NCI-H146 (cell line): ENCODE results near the gene TMPRSS5.
"Not testable (repeated sequence)": the region's sequence is repeated elsewhere in the genome, so short reads cannot be mapped to it uniquely, and the experiment has no call there.

Source experiments
- DNase-seq: peaks from one replicate; lab custom pipeline; 2025; lab: John Stamatoyannopoulos, UW

TMPRSS5 gene

DNA sequence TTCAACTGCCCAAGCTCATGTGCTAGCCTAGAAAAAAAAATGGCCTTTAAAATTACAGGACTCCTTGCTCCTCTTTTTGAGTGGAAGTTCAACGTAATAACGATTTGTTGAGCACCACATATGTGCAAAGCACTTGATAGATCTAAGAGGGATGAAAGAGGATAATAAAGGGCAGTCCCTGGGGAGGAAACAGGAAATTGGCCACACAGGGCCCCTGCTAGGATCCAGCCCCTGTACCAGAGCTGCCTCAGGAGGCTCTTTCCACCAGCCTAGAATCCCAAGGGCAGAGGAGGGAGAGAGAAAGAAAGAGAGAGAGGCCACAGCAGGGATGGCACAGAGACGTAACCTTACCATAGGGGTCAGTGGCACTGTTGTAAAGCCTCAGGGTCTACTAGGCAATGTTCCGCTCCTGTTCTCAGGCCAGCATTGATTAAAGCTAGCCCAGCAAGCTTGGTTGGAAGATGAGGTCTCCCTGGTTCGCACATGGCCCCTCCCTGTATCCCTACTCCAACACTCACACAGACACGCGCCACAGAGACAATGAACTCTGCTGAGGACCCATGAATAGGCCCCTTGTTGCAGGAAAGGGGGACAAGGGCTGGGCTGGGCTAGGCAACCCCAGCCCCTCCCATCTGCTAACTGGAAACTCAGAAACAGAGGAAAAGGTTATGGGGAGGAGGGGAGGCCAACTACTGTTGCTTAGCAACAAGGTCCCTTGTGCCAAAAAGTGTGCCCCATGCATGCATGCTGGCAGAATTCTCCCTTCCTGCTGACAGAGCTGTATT is at the start of gene TMPRSS5:
TMPRSS5 (minus strand) TSS at position 438 of the 785 bp plus-strand sequence; CDS start at position 354, 84 bp downstream.
- DNase-seq = no peak

DNA sequence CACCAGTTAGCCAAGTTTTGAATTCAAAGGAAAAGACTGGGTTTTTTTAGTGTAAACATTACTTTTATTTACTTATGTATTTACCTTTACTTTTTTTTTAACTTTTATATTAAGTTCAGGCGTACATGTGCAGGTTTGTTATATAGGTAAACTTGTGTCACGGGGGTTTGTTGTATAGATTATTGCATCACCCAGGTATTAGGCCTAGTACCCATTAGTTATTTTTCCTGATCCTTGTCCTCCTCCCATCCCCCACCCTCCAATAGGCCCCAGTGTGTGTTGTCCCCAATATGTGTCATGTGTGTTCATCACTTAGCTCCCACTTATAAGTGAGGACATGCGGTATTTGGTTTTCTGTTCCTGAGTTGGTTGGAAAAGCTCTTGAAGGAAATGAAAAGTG is 46.8 kb upstream of the TMPRSS5 start:
- DNase-seq = no peak

DNA sequence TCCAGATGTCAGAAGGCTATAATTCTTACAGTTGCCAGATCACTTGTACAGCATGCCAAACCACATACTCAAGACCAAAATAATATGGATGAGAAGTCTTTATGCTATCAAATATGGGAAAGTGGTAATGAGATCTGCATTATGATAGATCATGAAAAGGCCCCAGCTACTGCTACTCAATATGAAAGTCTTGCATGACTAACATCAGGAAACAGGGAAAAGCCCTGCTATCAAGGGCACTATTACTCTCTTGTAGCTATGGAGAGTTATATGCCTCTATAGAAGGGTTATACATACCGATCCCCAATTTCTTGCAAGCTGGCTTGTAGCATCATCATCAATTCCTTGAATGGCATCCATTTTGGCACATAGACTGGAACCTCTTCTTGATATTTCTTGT is 30.2 kb upstream of the TMPRSS5 start:
- no peak for DNase-seq

DNA sequence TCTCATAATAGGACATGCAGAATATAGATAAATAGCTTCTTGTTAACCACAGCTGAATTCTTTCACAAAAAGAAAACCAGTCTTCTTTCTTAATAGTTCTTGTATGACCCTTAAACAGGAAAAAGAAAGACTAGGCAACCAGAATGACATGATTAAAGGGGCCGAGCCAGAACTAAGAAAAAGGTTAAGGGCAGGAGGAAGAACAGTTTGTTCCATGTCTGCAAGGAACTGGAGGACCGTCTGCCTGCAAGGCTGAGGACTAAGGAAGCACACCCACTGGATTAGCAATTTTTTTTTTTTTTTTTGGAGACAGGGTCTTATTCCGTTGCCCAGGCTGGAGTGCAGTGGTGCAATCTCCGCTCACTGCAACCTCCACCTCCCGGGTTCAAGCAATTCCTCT is 26.0 kb upstream of the TMPRSS5 start:
- no peak for DNase-seq

DNA sequence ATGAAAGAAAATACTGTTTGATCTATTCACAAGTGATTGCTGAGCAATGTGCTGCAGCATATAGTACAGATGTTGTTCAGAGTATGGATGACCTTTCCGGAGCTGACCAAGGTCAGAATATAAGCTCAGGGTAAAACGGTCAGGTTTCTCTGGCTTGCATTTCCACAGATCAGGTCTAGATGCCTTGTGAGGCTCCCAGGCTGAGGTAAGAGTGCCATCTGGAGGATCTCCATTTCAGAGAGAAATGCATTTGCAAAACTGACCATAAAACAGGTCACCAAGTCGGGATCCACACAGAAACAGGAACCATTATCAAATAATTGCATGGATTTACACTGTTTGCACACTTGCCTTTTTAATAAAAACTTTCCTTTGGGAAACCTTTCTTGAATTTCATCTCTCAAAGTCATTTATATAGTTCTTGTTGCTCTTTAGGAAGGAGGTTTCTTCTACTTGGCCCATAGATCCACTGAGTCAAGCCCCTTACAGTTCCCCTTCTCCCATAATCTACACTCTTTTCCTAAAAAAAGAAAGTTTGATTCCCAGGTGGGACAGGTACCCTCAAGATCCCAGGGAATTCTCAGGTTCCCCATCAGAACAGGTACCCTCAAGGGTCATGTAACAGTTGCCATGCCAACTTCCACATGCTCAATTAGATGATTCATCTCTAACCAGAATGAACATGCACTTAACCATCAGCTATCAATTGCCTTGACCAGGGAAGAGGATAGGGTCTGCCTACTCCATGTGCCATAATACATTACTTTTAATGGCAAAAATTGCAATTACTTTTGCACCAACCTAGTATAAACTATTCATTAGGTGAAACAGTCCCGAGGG is 25.0 kb upstream of the TMPRSS5 start:
- peak; percentile 60 for DNase-seq

DNA sequence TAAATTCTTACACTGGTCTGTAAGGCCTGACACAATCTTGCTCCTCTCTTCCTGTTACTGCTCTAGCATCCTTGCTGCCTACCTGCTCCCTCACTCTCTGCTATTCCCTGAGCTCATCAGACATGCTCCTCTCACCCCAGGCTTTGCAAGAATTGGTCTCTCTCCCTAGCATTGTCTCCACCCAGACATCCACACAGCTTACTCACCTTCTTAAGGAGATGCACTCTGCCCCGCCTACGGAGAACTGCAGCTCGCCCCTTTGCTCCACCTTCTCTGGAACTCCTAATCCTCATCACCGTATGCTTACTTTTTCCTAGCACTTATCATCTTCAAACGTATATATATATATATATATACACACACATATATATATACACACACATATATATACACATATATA is 23.3 kb upstream of the TMPRSS5 start:
- DNase-seq = no peak

DNA sequence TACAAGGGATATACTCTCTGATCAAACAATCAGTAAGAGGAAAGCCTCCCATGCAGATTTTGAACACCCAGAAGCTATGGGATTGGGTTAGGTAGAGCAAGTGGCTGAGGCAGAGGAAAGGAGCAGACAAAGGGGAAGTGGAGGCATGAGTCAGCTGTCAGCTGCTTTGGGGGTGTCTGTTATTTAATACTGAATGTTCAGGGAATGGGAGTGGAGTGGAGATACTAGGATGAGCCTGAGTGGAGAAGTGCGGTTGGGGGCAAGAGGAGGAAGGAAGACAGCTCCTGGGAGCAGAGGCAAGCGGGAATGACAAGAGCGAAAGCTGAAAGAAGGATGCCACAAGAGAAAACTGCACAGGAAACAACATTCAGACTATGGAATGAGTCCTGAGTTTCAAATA is 22.7 kb upstream of the TMPRSS5 start:
- DNase-seq = no peak

DNA sequence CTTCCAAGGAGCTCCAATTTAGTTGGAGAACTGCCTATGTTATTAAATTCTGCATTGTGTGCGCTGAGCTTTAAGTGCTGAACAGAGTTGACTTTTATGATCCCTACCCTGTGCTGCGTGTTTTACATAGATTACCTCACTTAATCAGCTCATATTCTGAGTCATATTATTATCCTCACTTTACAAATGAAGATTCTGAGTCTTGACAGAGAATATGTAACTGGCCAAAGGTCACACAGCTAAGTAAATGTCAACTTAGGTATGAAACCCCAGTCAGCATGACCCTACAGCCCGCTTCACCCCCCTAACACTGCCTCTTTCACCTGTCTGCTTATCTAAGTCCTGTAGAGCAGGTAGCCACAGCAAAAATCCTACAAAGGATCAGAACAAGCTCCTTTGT is 19.8 kb upstream of the TMPRSS5 start:
- no peak for DNase-seq

DNA sequence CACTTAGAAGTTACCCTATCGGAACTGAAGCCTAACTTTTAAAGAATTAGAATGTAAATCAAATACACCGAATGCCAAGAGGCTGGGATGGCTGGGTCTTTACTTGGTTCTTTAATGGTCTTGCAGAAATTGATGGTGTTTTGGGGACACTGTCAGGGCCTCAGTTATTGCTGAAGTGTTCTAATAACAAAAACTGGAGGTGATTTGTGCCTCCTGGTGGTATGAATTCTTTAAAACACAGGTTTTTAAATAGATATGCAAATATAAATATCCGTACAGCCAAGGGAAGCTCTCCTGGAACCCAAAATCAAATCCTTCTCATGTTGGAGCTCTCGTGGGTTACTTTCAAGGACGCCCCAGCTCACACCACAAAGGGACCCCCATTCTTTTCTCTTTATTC is 19.3 kb upstream of the TMPRSS5 start:
- DNase-seq = no peak

DNA sequence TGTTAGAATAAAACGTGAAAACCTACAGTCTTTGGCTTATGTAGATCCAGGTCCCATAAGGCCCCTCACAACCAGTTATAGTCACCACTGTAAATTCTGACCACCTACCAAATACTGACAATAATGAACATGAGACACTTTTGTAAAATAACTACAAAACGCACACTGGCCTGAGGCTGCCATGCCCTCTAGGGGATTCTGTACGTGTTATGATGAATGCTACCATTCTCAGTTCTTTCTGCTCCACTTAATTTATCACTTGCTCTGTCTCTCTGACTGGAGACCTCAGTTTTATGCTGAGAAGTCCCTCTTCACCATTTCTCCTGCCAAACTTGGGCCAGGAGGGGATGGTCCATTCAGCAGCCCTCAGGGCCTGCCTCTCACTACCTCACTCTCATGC is 18.7 kb upstream of the TMPRSS5 start:
- DNase-seq = no peak

DNA sequence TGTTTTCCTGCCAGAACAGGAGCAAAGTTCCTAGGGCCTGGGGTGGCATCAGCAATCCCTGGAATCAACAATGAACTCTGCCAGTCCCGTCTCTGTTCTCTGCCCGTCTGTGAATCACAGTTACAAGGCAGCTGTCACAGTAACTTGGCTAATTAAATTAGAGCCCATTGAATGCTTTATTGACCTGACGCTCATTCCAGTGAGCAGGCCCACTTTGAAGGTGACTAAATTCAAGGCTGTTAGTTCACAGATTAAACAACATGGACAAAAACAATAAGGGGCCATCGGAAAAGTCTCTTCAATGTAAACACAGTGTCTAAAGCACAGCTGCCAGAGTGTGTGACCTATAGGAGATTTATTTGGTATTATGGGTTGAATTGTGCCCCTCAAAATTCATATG is 17.7 kb upstream of the TMPRSS5 start:
- peak; percentile 78 for DNase-seq

DNA sequence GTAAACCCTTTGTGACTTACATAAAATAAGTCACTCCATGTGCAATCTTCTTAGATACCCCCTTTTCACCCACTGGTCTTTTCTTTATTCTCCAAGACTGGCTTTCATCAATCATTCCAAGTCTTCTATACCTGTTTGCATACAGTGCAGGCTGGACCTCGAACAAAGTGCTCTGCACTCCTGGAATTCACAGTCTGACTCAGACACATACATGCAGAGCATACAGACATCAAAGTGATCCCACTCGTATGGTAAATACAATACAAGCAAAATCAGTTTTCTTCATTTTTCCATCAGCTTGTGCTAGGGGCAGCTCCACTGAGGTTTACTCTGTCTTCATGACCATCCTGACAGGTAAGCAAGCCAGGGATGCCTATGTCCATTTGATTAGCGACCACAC is 16.8 kb upstream of the TMPRSS5 start:
- no peak for DNase-seq

DNA sequence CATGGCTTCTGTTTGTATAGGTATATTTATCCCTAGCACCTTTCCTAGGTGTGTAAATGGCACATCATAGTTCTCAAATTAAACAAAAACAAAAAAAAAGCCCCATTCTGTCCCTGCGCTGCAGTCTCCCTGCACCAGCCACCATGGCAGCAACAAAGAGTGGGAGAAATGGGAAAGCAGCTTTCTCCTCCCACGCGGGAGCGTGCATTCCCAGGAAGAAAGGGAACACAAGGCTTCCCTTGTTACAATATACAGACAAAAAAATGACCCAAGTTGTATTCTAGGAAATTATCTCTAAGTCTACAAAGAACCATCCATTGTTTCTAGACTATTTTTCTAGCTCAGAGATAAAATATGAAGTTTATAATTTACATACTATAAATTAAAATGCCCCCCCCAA is 16.1 kb upstream of the TMPRSS5 start:
- DNase-seq = no peak

DNA sequence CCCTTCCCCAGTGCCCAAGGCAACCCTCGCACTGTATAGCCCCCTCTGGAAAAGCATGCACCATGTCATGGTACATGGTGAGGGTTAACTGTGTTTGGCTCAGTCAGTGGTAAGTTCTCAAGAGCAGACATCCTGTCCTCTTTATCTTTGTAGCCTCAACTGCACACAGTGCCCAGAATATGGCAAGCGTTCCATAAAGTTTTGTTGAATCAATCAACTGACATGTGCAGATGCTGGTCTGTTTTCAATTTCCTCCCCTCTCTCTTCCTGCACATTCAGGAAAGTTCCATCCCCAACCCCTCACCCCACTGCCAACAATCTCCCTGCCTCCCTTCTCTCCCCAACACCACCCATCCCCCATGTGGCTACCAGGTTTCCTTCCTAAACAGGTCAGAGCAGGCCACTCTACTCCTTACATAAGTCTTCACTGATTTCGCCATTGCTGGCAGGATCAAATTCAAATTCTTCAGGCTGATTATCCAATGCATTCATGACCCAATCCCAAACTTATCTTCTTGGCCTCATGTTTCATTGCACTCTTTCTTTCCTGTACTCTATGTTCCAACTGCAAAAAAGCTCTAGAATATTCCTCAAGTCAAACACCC is 15.5 kb upstream of the TMPRSS5 start:
- no peak for DNase-seq

DNA sequence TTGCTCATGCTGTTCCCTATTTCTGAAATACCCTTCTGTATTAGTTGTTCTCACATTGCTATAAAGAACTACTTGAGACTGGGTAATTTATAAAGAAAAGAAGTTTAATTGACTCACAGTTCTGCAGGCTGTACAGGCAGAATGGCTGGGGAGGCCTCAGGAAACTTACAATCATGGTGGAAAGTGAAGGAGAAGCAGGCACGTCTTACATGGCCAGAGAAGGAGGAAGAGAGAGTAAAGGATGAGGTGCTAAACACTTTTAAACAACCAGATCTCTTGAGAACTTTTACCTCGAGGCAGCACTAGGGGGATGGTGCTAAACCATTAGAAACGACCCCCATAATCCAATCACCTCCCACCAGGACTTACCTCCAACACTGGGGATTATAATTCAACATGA is 14.4 kb upstream of the TMPRSS5 start:
- DNase-seq = not testable (repeated sequence)

DNA sequence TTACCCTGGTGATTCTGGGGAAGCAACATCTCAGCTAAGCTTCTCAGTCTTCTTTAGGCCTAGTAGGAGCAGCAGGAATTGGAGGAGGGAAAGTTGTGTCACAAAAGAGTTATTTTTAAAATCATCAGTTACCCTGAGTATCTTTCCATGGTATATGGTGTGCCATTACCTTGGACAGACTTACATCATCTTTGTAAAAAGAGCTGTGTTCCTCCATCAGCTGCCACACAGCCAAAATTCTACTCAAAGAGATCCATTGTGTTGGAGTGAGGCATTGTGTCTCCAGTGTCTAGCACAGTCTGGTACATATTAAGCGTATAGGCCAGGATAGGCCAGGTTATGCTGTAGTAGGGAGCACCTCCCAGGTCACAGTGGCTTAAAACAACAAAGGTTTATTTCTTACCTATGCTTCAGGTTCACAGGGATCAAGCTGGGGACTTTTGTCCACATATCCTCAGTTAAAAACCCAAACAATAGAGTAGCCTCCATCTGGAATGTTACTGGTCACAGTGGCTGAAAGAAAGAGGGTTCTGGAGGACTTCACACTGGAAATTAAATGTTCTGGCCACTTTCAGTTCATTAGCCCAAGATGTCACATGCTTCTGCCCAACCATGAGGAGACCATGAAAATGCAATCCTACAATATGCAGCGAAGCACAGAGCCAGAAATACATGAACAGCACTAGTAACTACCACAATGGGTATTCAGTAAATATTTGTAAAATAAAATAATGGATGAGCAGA is 9.9 kb upstream of the TMPRSS5 start:
- DNase-seq = no peak

DNA sequence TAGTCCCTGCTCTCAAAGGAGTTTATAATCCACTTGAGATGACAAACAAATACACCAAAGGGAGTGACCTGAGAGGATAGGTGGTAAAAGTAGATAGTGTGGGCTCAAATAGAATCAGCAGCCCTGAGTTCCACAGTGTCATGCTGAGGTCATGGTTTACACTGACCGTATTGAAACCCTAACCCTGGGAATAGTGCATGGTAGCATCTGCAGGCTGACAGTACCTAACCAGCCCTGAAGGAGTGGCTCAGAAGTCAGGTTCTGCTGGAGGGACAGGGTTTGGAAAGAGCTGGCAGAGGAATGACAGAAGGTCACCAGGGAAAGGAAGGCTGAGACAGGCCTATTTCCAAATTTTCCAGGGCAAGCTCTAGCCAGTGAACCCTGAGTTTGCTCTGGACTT is 9.2 kb upstream of the TMPRSS5 start:
- DNase-seq = no peak

DNA sequence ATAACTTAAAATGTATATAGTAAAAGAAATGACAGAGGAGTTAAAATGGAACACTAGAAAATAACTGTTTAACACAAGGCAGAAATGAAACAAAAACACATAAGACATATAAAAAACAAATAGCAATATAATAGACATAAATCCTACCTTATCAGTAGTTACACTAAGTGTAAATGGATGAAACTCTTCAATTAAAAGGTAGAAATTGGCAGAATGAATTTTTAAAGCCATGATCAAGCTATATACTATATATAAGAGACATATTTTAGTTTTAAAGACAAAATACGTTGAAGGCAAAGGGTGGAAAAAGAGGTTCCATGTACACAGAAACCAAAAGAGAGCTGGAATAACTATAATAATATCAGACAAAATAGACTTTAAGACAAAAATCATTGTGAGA is 4.9 kb upstream of the TMPRSS5 start:
- no peak for DNase-seq

DNA sequence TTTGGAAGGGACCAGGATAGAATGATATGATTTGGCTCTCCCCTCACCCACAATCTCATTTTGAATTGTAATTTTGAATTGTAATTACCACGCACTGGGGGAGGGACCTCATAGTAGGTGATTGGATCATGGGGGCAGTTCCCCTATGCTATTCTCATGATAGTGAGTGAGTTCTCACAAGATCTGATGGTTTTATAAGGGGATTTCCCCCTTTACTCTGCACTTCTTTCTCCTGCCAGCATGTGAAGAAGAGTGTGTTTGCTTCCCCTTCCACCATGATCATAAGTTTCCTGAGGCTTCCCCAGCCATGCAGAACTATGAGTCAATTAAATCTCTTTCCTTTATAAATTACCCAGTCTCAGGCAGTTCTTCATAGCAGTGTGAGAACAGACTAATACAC is 2.6 kb downstream of the TMPRSS5 start:
- DNase-seq = not testable (repeated sequence)

DNA sequence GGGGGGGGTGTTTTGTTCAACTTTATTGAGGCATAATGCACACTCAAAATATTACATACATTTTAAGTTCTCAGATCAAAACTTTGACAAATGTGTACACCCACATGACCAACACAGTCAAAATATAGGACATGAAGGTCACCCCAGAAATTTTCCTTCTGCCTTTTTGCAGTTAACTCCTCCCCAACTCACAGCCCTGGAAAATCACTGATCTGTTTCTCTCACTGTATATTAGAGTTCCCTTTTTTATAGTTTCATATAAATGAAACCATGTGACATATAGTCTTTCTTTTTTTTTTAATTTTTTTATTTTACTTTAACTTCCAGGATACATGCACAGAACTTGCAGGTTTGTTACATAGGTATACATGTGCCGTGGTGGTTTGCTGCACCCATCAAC is 4.6 kb downstream of the TMPRSS5 start:
- no peak for DNase-seq

DNA sequence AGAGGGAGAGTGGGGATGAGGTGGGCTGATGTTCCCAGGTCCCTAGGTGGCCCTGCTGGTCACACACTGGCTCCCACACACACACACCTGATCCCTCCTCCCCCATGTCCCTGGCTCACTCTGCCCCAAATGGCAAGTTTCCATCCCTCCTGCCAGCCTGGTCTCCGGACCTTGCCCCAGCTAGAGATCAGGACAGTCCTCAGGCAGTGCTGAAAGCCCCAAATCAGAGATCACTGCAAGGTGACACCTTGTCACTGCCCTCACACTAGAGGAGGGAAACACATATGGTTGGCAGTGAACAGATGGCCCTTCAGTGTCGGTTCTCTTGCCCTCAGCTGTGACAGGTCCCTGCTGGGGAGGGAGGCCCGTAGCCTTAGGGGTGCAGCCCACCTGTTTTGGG is 7.6 kb downstream of the TMPRSS5 start:
- DNase-seq = no peak

DNA sequence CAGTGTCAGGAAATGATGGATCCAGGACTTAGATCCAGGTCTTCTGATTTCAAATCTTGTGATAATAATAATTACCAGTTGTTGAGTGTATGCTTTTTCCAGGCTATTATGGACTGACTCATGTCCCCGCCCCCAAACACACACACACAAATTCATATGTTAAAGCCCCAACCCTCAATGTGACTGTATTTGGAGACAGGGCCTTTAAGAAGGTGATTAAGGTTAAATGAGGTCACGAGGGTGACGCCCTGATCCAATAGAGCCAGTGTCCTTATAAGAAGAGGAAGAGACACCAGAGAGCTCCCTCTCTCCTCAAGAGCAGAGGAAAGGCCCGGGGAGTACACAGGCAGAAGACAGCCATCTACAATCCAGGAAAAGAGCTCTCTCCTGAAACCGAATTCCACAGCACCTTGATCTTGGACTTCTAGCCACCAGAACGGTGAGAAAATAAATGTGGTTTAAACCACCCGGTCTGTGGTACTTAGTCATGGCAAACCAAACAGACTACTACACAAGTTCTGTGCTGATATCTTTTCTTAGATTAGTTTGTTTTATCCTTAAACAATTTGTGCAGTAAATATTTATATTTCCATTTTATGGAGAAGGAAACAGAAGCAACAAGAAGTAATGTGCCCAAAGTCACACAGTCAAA is 8.2 kb downstream of the TMPRSS5 start:
- DNase-seq = no peak
